PC-9 (cell line): ENCODE results near the gene PROZ. TPM values are rescaled to one million over a fixed set of nuclear protein-coding genes. Genes with fewer than 3 reads are reported as not detected.

ENCODE experiments used
- Bru-seq: library from RNA; stranded (reverse); fragments of 400-500 nt; gene quantifications from one replicate; lab custom pipeline; 2021; lab: Mats Ljungman, UMichigan
- BruChase-seq, 2 experiments: library from RNA; stranded (reverse); fragments of 400-500 nt; gene quantifications; one replicate each; lab custom pipeline; 2021; lab: Mats Ljungman, UMichigan
- BruUV-seq: library from RNA; stranded (reverse); fragments of 400-500 nt; replicated peaks from 2 replicates; lab custom pipeline; 2021; lab: Mats Ljungman, UMichigan
- CTCF ChIA-PET: fragments of 300-600 bp; sonication (Branson Sonifier 250); formaldehyde crosslinking; loops from one replicate; lab custom pipeline; 2022; ENCODE audit warnings: antibody characterized with exemption; lab: Charles Lee
- POLR2A ChIA-PET: fragments of 300-600 bp; sonication (Branson Sonifier 250); formaldehyde crosslinking; loops from one replicate; lab custom pipeline; 2022; ENCODE audit warnings: antibody characterized with exemption; ENCODE audit not compliant: unreplicated experiment; lab: Charles Lee
- DNase-seq, 2 experiments: peaks; one replicate each; pipeline versions ENCODE4 v3.0.0 to v3.0.0-alpha.2; 2015 to 2022; ENCODE audit warnings: mixed read lengths in 1 of 2
- H2AFZ ChIP-seq: fragments of 200-600 bp; sonication (generic); 2 replicates; pipeline ENCODE4 v1.8.1; 2017; ENCODE audit warnings: antibody characterized with exemption
- H3F3A ChIP-seq: fragments of 200-600 bp; sonication (generic); 2 replicates; pipeline ENCODE4 v1.8.1; 2017; ENCODE audit warnings: antibody characterized with exemption, mild to moderate bottlenecking, low read depth; ENCODE audit not compliant: insufficient read depth
- H3K27ac ChIP-seq: fragments of 200-600 bp; sonication (generic); 2 replicates; pipeline ENCODE4 v1.6.1; 2016; ENCODE audit warnings: mixed run types
- H3K27me3 ChIP-seq: fragments of 200-600 bp; sonication (generic); 2 replicates; pipeline ENCODE4 v1.6.1; 2016; ENCODE audit warnings: low read depth, mixed run types; ENCODE audit not compliant: insufficient read depth
- H3K36me3 ChIP-seq: fragments of 200-600 bp; sonication (generic); 2 replicates; pipeline ENCODE4 v1.6.1; 2016; ENCODE audit warnings: low read depth, mixed run types
- H3K4me1 ChIP-seq: fragments of 200-600 bp; sonication (generic); replicated peaks from 2 replicates; pipeline ENCODE4 v1.6.1; 2016; ENCODE audit warnings: mixed run types; ENCODE audit not compliant: insufficient read depth
- H3K4me2 ChIP-seq: fragments of 200-600 bp; sonication (generic); 2 replicates; pipeline ENCODE4 v1.6.1; 2017; ENCODE audit warnings: mixed run types
- H3K4me3 ChIP-seq: fragments of 200-600 bp; sonication (generic); 2 replicates; pipeline ENCODE4 v1.6.1; 2016; ENCODE audit warnings: mixed run types
- H3K79me2 ChIP-seq: fragments of 200-600 bp; sonication (generic); 2 replicates; pipeline ENCODE4 v1.6.1; 2017; ENCODE audit warnings: low read depth, mixed run types
- H3K9me2 ChIP-seq: fragments of 200-600 bp; sonication (generic); 2 replicates; pipeline ENCODE4 v1.8.1; 2017; ENCODE audit warnings: mild to moderate bottlenecking; ENCODE audit not compliant: insufficient read depth
- H3K9me3 ChIP-seq: fragments of 200-600 bp; sonication (generic); 2 replicates; pipeline ENCODE4 v1.8.1; 2016; ENCODE audit warnings: low read depth; ENCODE audit not compliant: insufficient read depth
- H4K20me1 ChIP-seq: fragments of 200-600 bp; sonication (generic); 2 replicates; pipeline ENCODE4 v1.8.1; 2017; ENCODE audit not compliant: insufficient read depth
- EZH2 ChIP-seq: fragments of 200-600 bp; sonication (generic); IDR thresholded peaks from 2 replicates; pipeline ENCODE4 v1.8.0; 2017; ENCODE audit warnings: antibody characterized with exemption, low read depth
- intact Hi-C: fragments of 100-400 bp; cut with micrococcal nuclease; formaldehyde crosslinking; loops from one replicate; pipeline ENCODE4 v1.10.0; 2022; ENCODE audit not compliant: unreplicated experiment
- long read RNA-seq: library from polyadenylated mRNA; stranded (forward); transcript quantifications from one replicate; pipeline ENCODE4 v2.0.0, GENCODE V29; 2022
- total RNA-seq: library from RNA; stranded (reverse); gene quantifications from 2 replicates; pipeline ENCODE4 v1.2.3, GENCODE V29; 2021
- TF ChIP-seq, protein P1 (sequence below): fragments of 200-600 bp; sonication (generic); conservative IDR thresholded peaks from 2 replicates; pipeline ENCODE4 v1.6.1; 2017; ENCODE audit warnings: mixed run types, antibody characterized with exemption, mild to moderate bottlenecking, moderate library complexity

Gene PROZ
- total RNA-seq (not detected in 2 replicates), Bru-seq, nascent RNA (not detected), BruChase-seq, experiment 1, labeled RNA remaining after a 2-hour chase (not detected), BruChase-seq, experiment 2, labeled RNA remaining after a 6-hour chase (percentile 6 among the genes with signal in this experiment)
- long read RNA-seq = 0 reads

- Histone ChIP-seq H3K4me1 (peaks cover 5% of the 10 kb centered on the region; the same call in 1 of the 2 replicates), H3K4me2 (no peak within 1 kb of the TSS), H3K36me3 (no peaks in the 10 kb centered on the region), H3K27ac (no peak within 1 kb of the TSS), H3K9me2 (no peaks in the 10 kb centered on the region), H4K20me1 (no peaks in the 10 kb centered on the region), H2AFZ (no peak within 1 kb of the TSS), H3K79me2 (no peaks in the 10 kb centered on the region), H3K27me3 (peaks cover 19% of the 10 kb centered on the region), H3K4me3 (no peak within 1 kb of the TSS), H3F3A (peaks cover 8% of the 10 kb centered on the region; the same call in 1 of the 2 replicates), H3K9me3 (no peaks in the 10 kb centered on the region)
- no TSS peak for BruUV-seq
- TF ChIP-seq EZH2 = no peak
- TF ChIP-seq, protein P1, sequence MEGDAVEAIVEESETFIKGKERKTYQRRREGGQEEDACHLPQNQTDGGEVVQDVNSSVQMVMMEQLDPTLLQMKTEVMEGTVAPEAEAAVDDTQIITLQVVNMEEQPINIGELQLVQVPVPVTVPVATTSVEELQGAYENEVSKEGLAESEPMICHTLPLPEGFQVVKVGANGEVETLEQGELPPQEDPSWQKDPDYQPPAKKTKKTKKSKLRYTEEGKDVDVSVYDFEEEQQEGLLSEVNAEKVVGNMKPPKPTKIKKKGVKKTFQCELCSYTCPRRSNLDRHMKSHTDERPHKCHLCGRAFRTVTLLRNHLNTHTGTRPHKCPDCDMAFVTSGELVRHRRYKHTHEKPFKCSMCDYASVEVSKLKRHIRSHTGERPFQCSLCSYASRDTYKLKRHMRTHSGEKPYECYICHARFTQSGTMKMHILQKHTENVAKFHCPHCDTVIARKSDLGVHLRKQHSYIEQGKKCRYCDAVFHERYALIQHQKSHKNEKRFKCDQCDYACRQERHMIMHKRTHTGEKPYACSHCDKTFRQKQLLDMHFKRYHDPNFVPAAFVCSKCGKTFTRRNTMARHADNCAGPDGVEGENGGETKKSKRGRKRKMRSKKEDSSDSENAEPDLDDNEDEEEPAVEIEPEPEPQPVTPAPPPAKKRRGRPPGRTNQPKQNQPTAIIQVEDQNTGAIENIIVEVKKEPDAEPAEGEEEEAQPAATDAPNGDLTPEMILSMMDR = no peak
- intact Hi-C loops = no loop called here
- CTCF ChIA-PET = interaction anchor here (0.7 kb wide), 1 partner anchor 34 kb away, joined by 27 read pairs; no protein-coding TSS in a partner anchor
- POLR2A ChIA-PET = no interaction called here
- no peak for DNase-seq
Observed at GRCh38 chr13:113157929-113158747, at the start of gene PROZ. Gene PROZ, plus strand, starts transcription at chr13:113158648. Its CDS starts 13 bp downstream, at chr13:113158661.

DNA sequence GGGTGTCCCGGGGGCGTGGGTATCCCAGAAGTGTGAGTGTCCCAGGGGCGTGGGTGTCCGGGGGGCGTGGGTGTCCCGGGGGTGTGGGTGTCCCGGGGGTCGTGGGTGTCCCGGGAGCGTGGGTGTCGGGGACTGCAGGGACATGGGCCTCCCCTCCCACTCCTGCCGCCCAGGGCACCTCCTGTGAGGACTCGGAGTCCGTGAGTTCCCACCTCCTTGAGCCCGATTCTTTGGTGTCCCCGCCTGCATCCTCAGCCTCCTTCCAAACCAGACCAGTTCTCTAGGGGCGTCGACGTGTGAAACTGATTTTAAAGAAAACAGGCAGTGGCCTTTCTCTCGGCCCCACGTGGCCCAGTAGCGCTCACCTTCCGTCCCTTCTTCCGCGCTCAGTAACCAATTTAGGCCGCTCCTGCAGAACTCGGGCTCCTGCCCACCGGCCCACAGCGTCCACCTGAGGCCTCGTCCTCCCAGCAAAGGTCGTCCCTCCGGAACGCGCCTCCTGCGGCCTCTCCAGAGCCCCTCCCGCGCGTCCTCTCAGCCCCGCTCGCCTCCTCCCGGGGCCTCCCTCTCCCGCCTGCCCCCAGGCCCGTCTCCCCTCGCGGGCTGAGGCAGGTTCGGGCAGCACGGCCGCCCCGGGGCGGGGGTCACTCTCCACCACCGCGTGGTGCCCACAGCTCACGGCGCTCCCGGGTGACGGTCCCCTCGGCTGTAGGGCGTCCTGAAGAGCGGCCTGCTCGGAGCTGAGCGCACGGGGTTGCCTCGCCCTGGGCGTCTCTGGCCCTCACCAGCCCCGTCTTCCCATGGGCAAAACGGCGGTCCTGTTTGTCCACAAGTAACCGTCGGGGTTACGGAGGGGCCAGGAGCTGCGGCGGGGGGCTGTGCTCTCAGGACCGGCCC, 49.0 kb upstream of the PROZ start:
- Histone ChIP-seq H3K9me3 (no peaks in the 10 kb centered on the region), H3K4me2 (no peak overlapping the region), H3K27me3 (peaks cover 8% of the 10 kb centered on the region), H3K36me3 (no peaks in the 10 kb centered on the region), H2AFZ (no peak overlapping the region), H3F3A (peaks cover 15% of the 10 kb centered on the region), H3K9me2 (no peaks in the 10 kb centered on the region), H3K27ac (no peak overlapping the region), H4K20me1 (no peaks in the 10 kb centered on the region; the same call in 1 of the 2 replicates), H3K4me3 (no peak overlapping the region), H3K79me2 (no peaks in the 10 kb centered on the region), H3K4me1 (peaks cover 8% of the 10 kb centered on the region)
- CTCF ChIA-PET = no interaction called here
- TF ChIP-seq, protein P1 = no peak
- TF ChIP-seq EZH2 = no peak
- no peak for DNase-seq
- BruUV-seq = no TSS peak
- POLR2A ChIA-PET = no interaction called here
- intact Hi-C loops = no loop called here
